ENCODE data around the gene URAD.

The URAD gene

GRCh38 chr13:27955014-27955591 lies 33.4 kb downstream of the URAD start:
- Histone ChIP-seq H3K27me3 (ENCODE audit: insufficient read depth, poor library complexity, severe bottlenecking) (peaks cover 26% of the 10 kb centered on the region), H3K4me3 (replicated peaks; ENCODE audit: insufficient read depth, low read length) (no peak overlapping the region)
- DNase-seq (ENCODE audit: low read depth in 1 of 2, low spot score in 1 of 2), result no peak

GRCh38 chr13:27954406-27954851 lies 34.1 kb downstream of the URAD start:
- Histone ChIP-seq H3K27me3 (ENCODE audit: insufficient read depth, poor library complexity, severe bottlenecking) (peaks cover 22% of the 10 kb centered on the region), H3K27ac (replicated peaks) (no peak overlapping the region), H3K4me3 (replicated peaks; ENCODE audit: insufficient read depth, low read length) (peak overlapping the region; percentile 54)
- TF ChIP-seq GABPA (IDR thresholded peaks at IDR 0.05; ENCODE audit: low read depth) (no peak), REST (IDR thresholded peaks at IDR 0.05; ENCODE audit: insufficient replicate concordance, low read depth) (no peak), CTCF (IDR thresholded peaks at IDR 0.05; ENCODE audit: insufficient read depth, low read length) (no peak), SPI1 (IDR thresholded peaks at IDR 0.05; ENCODE audit: borderline replicate concordance, low read depth) (no peak), POLR2AphosphoS5 (IDR thresholded peaks at IDR 0.05; ENCODE audit: low read depth) (no peak)
- no peak for DNase-seq (ENCODE audit: low read depth in 1 of 2, low spot score in 1 of 2)

More at GRCh38 chr13:27955014-27955591, 33.4 kb downstream of the URAD start:
- H3K27ac ChIP-seq (replicated peaks), result no peak overlapping the region
- TF ChIP-seq REST (IDR thresholded peaks at IDR 0.05; ENCODE audit: insufficient replicate concordance, low read depth) (no peak), POLR2AphosphoS5 (IDR thresholded peaks at IDR 0.05; ENCODE audit: low read depth) (no peak), SPI1 (IDR thresholded peaks at IDR 0.05; ENCODE audit: borderline replicate concordance, low read depth) (no peak), CTCF (IDR thresholded peaks at IDR 0.05; ENCODE audit: insufficient read depth, low read length) (no peak), GABPA (IDR thresholded peaks at IDR 0.05; ENCODE audit: low read depth) (no peak)

- Histone ChIP-seq H3K27ac (replicated peaks) (no peak overlapping the region), H3K4me3 (replicated peaks; ENCODE audit: insufficient read depth, low read length) (peak overlapping the region; percentile 54), H3K27me3 (ENCODE audit: insufficient read depth, poor library complexity, severe bottlenecking) (peaks cover 26% of the 10 kb centered on the region)
- peak; percentile 50 to 83 for DNase-seq (ENCODE audit: low read depth in 1 of 2, low spot score in 1 of 2)
- TF ChIP-seq REST (IDR thresholded peaks at IDR 0.05; ENCODE audit: insufficient replicate concordance, low read depth), result no peak
- TF ChIP-seq CTCF (IDR thresholded peaks at IDR 0.05; ENCODE audit: insufficient read depth, low read length), result peak; percentile 91
These were observed 34.7 kb downstream of the URAD start for GRCh38 chr13:27953676-27954405.
